ENCODE data around the gene TNFRSF4. TPM values are rescaled to one million over a fixed set of nuclear protein-coding genes. Genes with fewer than 3 reads are reported as not detected.

Gene TNFRSF4
- total and polyA plus RNA-seq, 9 of the 15 experiments (the other 6 are each of a cell fraction or from before 2014, with no cell fraction given): 0.07 to 0.44 (median 0.19) TPM; not detected in 5

- TF ChIP-seq FOXM1 (IDR thresholded peaks at IDR 0.05; ENCODE audit: low read depth) (no peak), FOXM1 (CRISPR knock-in tag; IDR thresholded peaks at IDR 0.05; ENCODE audit: low read depth) (no peak), MNT (conservative IDR thresholded peaks at IDR 0.05) (no peak), ZNF444 (CRISPR knock-in tag; IDR thresholded peaks at IDR 0.05) (no peak), ZNF717 (CRISPR knock-in tag; IDR thresholded peaks at IDR 0.05) (no peak), MCM5 (IDR thresholded peaks at IDR 0.05; ENCODE audit: low read depth) (no peak), NCOR1 (IDR thresholded peaks at IDR 0.05) (no peak), E2F8 (IDR thresholded peaks at IDR 0.05; ENCODE audit: low read depth, partially characterized antibody) (no peak), FOXA3 (CRISPR knock-in tag; conservative IDR thresholded peaks at IDR 0.05 in 1 of 2, IDR thresholded peaks at IDR 0.05 in 1 of 2) (no peak), E4F1 (CRISPR knock-in tag; IDR thresholded peaks at IDR 0.05; ENCODE audit: borderline replicate concordance) (no peak), NFIX (CRISPR knock-in tag; IDR thresholded peaks at IDR 0.05; ENCODE audit: low read depth) (no peak), NCOA4 (IDR thresholded peaks at IDR 0.05; ENCODE audit: partially characterized antibody) (no peak), ZNF282 (CRISPR knock-in tag; IDR thresholded peaks at IDR 0.05) (no peak), CBX2 (IDR thresholded peaks at IDR 0.05; ENCODE audit: insufficient read depth, low read length, poor library complexity, severe bottlenecking) (no peak), IFI16 (CRISPR knock-in tag; IDR thresholded peaks at IDR 0.05) (no peak)
- TF ChIP-seq, protein P1, sequence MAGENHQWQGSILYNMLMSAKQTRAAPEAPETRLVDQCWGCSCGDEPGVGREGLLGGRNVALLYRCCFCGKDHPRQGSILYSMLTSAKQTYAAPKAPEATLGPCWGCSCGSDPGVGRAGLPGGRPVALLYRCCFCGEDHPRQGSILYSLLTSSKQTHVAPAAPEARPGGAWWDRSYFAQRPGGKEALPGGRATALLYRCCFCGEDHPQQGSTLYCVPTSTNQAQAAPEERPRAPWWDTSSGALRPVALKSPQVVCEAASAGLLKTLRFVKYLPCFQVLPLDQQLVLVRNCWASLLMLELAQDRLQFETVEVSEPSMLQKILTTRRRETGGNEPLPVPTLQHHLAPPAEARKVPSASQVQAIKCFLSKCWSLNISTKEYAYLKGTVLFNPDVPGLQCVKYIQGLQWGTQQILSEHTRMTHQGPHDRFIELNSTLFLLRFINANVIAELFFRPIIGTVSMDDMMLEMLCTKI (IDR thresholded peaks at IDR 0.05; ENCODE audit: partially characterized antibody): no peak
- TF ChIP-seq, protein P2, sequence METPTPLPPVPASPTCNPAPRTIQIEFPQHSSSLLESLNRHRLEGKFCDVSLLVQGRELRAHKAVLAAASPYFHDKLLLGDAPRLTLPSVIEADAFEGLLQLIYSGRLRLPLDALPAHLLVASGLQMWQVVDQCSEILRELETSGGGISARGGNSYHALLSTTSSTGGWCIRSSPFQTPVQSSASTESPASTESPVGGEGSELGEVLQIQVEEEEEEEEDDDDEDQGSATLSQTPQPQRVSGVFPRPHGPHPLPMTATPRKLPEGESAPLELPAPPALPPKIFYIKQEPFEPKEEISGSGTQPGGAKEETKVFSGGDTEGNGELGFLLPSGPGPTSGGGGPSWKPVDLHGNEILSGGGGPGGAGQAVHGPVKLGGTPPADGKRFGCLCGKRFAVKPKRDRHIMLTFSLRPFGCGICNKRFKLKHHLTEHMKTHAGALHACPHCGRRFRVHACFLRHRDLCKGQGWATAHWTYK (CRISPR knock-in tag; IDR thresholded peaks at IDR 0.05): 0 out of 2 replicates have a peak, but pooled peaks have one; percentile 40
Measured at GRCh38 chr1:1213345-1214265, at the start of gene TNFRSF4 (continued).

All from K562 (cell line).